ENCODE results near the gene DMBX1.

DNA sequence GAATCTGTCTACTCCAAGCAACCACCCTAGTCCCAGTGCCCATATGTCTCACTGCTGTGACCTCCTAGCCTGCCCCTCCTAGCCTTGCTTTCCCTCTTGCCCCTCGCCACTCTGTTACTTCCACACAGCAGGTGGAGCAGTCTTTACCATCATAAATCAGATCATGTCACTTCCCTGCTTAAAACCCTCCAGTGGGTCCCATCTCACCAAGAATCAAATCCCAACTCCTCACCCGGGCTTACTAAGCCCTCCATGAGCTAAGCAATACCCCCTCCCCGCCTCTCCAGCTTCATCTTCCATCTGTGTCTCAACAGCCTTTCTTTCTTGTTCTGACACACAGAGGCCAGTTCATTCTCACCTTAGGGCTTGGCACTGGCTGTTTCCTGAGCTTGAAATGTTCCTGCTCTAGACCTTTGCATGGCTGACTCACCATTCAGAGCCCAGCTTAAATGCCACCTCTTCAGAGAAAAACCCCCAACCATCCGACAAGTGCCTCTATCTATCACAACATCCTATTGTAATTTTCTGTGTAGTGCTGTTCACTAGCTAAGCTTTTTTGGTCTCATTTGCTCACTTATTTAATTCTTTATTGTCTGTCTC, 39.5 kb downstream of the DMBX1 start:
- TF ChIP-seq ZNF274 (IDR thresholded peaks at IDR 0.05; ENCODE audit: borderline replicate concordance, low read depth, low read length) (no peak), SIX5 (IDR thresholded peaks at IDR 0.05; ENCODE audit: borderline replicate concordance in 1 of 2, insufficient read depth in 1 of 2, low read depth in 1 of 2, low read length in 2 of 2) (no peak), KLF6 (CRISPR knock-in tag; IDR thresholded peaks at IDR 0.05; ENCODE audit: borderline replicate concordance) (no peak), RBBP5 (IDR thresholded peaks at IDR 0.05; ENCODE audit: borderline replicate concordance, insufficient read depth, low read length, poor library complexity, severe bottlenecking) (no peak), CHD2 (IDR thresholded peaks at IDR 0.05; ENCODE audit: low read depth, low read length) (no peak), LCOR (CRISPR knock-in tag; IDR thresholded peaks at IDR 0.05) (no peak), EZH2 (IDR thresholded peaks at IDR 0.05; ENCODE audit: borderline replicate concordance, low read depth, low read length) (no peak), BHLHE40 (IDR thresholded peaks at IDR 0.05; ENCODE audit: low read length) (no peak)
- TF ChIP-seq, protein P1, sequence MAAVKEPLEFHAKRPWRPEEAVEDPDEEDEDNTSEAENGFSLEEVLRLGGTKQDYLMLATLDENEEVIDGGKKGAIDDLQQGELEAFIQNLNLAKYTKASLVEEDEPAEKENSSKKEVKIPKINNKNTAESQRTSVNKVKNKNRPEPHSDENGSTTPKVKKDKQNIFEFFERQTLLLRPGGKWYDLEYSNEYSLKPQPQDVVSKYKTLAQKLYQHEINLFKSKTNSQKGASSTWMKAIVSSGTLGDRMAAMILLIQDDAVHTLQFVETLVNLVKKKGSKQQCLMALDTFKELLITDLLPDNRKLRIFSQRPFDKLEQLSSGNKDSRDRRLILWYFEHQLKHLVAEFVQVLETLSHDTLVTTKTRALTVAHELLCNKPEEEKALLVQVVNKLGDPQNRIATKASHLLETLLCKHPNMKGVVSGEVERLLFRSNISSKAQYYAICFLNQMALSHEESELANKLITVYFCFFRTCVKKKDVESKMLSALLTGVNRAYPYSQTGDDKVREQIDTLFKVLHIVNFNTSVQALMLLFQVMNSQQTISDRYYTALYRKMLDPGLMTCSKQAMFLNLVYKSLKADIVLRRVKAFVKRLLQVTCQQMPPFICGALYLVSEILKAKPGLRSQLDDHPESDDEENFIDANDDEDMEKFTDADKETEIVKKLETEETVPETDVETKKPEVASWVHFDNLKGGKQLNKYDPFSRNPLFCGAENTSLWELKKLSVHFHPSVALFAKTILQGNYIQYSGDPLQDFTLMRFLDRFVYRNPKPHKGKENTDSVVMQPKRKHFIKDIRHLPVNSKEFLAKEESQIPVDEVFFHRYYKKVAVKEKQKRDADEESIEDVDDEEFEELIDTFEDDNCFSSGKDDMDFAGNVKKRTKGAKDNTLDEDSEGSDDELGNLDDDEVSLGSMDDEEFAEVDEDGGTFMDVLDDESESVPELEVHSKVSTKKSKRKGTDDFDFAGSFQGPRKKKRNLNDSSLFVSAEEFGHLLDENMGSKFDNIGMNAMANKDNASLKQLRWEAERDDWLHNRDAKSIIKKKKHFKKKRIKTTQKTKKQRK (IDR thresholded peaks at IDR 0.05; ENCODE audit: borderline replicate concordance, low read depth, low read length): no peak
- TF ChIP-seq, protein P2, sequence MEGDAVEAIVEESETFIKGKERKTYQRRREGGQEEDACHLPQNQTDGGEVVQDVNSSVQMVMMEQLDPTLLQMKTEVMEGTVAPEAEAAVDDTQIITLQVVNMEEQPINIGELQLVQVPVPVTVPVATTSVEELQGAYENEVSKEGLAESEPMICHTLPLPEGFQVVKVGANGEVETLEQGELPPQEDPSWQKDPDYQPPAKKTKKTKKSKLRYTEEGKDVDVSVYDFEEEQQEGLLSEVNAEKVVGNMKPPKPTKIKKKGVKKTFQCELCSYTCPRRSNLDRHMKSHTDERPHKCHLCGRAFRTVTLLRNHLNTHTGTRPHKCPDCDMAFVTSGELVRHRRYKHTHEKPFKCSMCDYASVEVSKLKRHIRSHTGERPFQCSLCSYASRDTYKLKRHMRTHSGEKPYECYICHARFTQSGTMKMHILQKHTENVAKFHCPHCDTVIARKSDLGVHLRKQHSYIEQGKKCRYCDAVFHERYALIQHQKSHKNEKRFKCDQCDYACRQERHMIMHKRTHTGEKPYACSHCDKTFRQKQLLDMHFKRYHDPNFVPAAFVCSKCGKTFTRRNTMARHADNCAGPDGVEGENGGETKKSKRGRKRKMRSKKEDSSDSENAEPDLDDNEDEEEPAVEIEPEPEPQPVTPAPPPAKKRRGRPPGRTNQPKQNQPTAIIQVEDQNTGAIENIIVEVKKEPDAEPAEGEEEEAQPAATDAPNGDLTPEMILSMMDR (IDR thresholded peaks at IDR 0.05 in 2 of 3, conservative IDR thresholded peaks at IDR 0.05 in 1 of 3; ENCODE audit: insufficient read depth in 2 of 3, low read depth in 1 of 3, low read length in 3 of 3): no peak
